Neuron (in vitro differentiated cells): ENCODE results near the gene PKP1.

Source experiments
- H2AFZ ChIP-seq: one replicate; pipeline ENCODE4 v1.6.1; 2013; ENCODE audit warnings: low read depth, mild to moderate bottlenecking, inconsistent platforms, low read length, moderate library complexity
- H3K27me3 ChIP-seq: one replicate; pipeline ENCODE4 v1.6.1; 2013; ENCODE audit warnings: low read length; ENCODE audit not compliant: insufficient read depth
- H3K36me3 ChIP-seq: one replicate; pipeline ENCODE4 v1.6.1; 2013; ENCODE audit warnings: low read length; ENCODE audit not compliant: insufficient read depth
- H3K4me1 ChIP-seq: one replicate; pipeline ENCODE4 v1.6.1; 2013; ENCODE audit warnings: low read length; ENCODE audit not compliant: insufficient read depth
- H3K4me3 ChIP-seq: 2 replicates; pipeline ENCODE4 v1.5.1; 2013; ENCODE audit warnings: mild to moderate bottlenecking, low read length, moderate library complexity
- H3K9me3 ChIP-seq: one replicate; pipeline ENCODE4 v1.6.1; 2013; ENCODE audit warnings: low read length

The PKP1 gene

DNA sequence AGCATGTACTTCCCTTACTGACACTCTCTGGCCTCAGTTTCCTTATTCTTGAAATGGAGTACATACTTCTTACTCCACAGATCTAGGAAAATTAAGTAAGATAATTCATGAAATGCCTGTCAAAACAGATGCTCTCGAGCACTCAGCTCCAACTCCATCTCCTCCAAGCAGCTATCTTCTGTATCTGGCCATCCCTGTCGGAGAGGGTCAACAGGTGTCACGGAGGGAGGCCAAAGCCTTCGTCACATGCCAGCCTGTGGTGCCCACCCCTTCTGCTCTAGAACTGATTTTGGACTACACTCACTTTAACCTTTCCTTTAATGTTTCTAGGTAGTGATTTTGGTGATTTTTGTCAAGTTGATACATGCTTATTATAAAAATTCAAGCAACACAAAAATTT is 18.8 kb upstream of the PKP1 start:
- Histone ChIP-seq H3K4me1 (no peaks in the 10 kb centered on the region), H3K4me3 (no peak overlapping the region), H2AFZ (no peak overlapping the region), H3K27me3 (peaks cover 24% of the 10 kb centered on the region), H3K36me3 (no peaks in the 10 kb centered on the region), H3K9me3 (no peaks in the 10 kb centered on the region)

DNA sequence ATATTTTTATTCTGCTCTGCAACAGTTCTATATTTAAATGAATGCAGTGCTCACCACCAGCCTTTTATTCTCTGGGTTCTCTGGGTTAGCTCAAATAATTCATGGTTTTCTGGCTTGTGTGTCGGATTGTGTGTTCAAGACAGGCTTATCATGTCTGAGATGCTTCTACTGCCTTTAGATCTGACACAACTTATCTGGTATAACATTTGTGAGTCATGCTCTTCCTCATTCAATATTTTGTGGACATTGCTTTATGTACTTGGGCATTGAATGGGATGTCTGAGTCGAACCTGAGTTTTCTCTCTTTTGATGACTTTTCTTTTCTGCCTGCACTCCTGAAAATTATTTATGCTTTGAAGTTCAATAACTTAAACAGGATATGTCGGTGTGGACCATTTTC is 17.6 kb upstream of the PKP1 start:
- H3K27me3 ChIP-seq = peaks cover 22% of the 10 kb centered on the region
- H3K36me3 ChIP-seq = no peaks in the 10 kb centered on the region
- no peaks in the 10 kb centered on the region for H3K9me3 ChIP-seq
- H3K4me3 ChIP-seq = no peak overlapping the region
- H2AFZ ChIP-seq = no peak overlapping the region
- no peaks in the 10 kb centered on the region for H3K4me1 ChIP-seq

- H3K4me3 ChIP-seq = no peak overlapping the region
- H3K27me3 ChIP-seq = peaks cover 21% of the 10 kb centered on the region
- no peak overlapping the region for H2AFZ ChIP-seq
- no peaks in the 10 kb centered on the region for H3K9me3 ChIP-seq
- H3K4me1 ChIP-seq = no peaks in the 10 kb centered on the region
- H3K36me3 ChIP-seq = no peaks in the 10 kb centered on the region
Observed at GRCh38 chr1:201266276-201266675, 17.0 kb upstream of the PKP1 start.

GRCh38 chr1:201266774-201267173 is 16.5 kb upstream of the PKP1 start:
- Histone ChIP-seq H3K9me3 (no peaks in the 10 kb centered on the region), H3K4me1 (no peaks in the 10 kb centered on the region), H3K4me3 (no peak overlapping the region), H2AFZ (no peak overlapping the region), H3K36me3 (no peaks in the 10 kb centered on the region), H3K27me3 (peaks cover 17% of the 10 kb centered on the region)

DNA sequence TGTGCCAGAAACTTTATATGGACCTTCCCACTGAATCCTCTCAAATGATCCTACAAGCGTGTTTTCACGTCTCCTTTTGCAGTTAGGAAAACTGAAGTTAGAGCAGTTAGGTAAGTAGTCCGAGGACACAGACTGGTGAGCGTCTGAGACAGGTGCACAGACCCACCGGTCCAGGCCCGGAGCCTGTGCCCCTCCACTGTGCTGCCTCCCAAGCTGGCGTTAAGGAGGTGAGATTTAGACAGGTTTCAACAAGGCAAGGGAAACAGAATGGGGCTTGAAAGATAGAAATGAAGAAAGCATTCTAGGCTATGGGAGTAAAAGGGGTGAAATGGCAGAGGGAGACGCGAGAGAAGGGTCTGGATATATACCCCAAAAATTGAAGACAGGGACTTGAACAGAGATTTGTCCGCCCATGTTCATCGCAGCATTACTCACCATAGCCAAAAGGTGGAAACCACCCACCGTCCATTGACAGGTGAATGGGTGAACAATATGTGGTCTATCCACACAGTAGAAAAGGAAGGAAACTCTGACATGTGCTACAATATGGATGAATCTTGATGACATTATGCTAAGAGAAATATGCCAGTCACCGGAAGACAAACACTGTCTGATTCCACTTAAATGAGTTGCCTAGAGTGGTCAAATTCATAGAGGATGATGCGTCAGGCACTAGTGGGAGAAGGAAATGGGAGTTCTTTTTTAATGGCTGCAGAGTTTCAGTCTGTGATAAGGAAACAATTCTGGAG is 15.7 kb upstream of the PKP1 start:
- Histone ChIP-seq H3K36me3 (no peaks in the 10 kb centered on the region), H3K9me3 (no peaks in the 10 kb centered on the region), H3K4me1 (no peaks in the 10 kb centered on the region), H3K4me3 (no peak overlapping the region), H3K27me3 (peaks cover 15% of the 10 kb centered on the region), H2AFZ (no peak overlapping the region)

DNA sequence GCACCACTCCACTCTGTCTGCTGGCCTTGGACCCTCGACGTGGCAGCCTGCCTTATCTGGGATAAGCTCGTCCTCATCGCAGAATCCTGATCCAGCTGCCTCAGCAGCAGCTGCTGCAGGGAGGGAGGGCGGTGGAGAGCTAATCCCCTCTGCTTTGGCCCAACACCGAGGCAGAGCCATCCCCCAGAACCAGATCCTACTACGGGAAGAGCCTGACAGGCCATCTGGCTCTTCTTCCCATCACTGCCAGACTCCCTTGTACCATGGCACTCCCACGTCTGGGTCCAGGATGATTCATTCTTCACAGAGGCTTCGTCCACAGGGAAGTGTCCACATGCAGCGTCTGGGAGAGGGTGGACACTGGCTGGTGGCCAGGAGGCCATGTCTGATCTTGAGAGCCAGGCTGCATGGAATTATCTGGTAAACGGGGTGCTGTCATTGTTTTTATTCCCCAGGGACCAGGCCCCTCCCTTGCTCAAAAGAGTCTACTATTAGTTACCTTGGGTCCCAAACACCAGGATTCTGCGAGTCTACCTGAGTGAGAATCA is 14.6 kb upstream of the PKP1 start:
- no peaks in the 10 kb centered on the region for H3K9me3 ChIP-seq
- H2AFZ ChIP-seq = no peak overlapping the region
- no peak overlapping the region for H3K4me3 ChIP-seq
- no peaks in the 10 kb centered on the region for H3K36me3 ChIP-seq
- H3K27me3 ChIP-seq = peaks cover 13% of the 10 kb centered on the region
- no peaks in the 10 kb centered on the region for H3K4me1 ChIP-seq

GRCh38 chr1:201269281-201269680 is 14.0 kb upstream of the PKP1 start:
- Histone ChIP-seq H2AFZ (no peak overlapping the region), H3K4me3 (no peak overlapping the region), H3K9me3 (no peaks in the 10 kb centered on the region), H3K27me3 (peaks cover 12% of the 10 kb centered on the region), H3K4me1 (no peaks in the 10 kb centered on the region), H3K36me3 (no peaks in the 10 kb centered on the region)

GRCh38 chr1:201269900-201270410 is 13.4 kb upstream of the PKP1 start:
- Histone ChIP-seq H2AFZ (no peak overlapping the region), H3K27me3 (peaks cover 12% of the 10 kb centered on the region), H3K4me1 (no peaks in the 10 kb centered on the region), H3K36me3 (no peaks in the 10 kb centered on the region), H3K4me3 (no peak overlapping the region), H3K9me3 (no peaks in the 10 kb centered on the region)

- no peaks in the 10 kb centered on the region for H3K4me1 ChIP-seq
- no peak overlapping the region for H3K4me3 ChIP-seq
- H3K27me3 ChIP-seq = peaks cover 10% of the 10 kb centered on the region
- no peaks in the 10 kb centered on the region for H3K9me3 ChIP-seq
- H3K36me3 ChIP-seq = no peaks in the 10 kb centered on the region
- H2AFZ ChIP-seq = no peak overlapping the region
Observed at GRCh38 chr1:201270616-201271390, 12.5 kb upstream of the PKP1 start.

GRCh38 chr1:201272799-201273198 is 10.5 kb upstream of the PKP1 start:
- H3K4me3 ChIP-seq = no peak overlapping the region
- H2AFZ ChIP-seq = no peak overlapping the region
- H3K36me3 ChIP-seq = no peaks in the 10 kb centered on the region
- H3K4me1 ChIP-seq = no peaks in the 10 kb centered on the region
- H3K27me3 ChIP-seq = peaks cover 4% of the 10 kb centered on the region
- H3K9me3 ChIP-seq = no peaks in the 10 kb centered on the region

GRCh38 chr1:201274616-201275252 is 8.6 kb upstream of the PKP1 start:
- Histone ChIP-seq H3K27me3 (peaks cover 4% of the 10 kb centered on the region), H3K4me1 (no peaks in the 10 kb centered on the region), H3K36me3 (no peaks in the 10 kb centered on the region), H3K4me3 (no peak overlapping the region), H3K9me3 (no peaks in the 10 kb centered on the region), H2AFZ (no peak overlapping the region)

- H3K9me3 ChIP-seq = no peaks in the 10 kb centered on the region
- H3K27me3 ChIP-seq = peaks cover 4% of the 10 kb centered on the region
- no peak overlapping the region for H2AFZ ChIP-seq
- no peak overlapping the region for H3K4me3 ChIP-seq
- H3K4me1 ChIP-seq = no peaks in the 10 kb centered on the region
- H3K36me3 ChIP-seq = no peaks in the 10 kb centered on the region
Observed at GRCh38 chr1:201275253-201275666, 8.0 kb upstream of the PKP1 start.

GRCh38 chr1:201276891-201277290 is 6.4 kb upstream of the PKP1 start:
- Histone ChIP-seq H3K36me3 (no peaks in the 10 kb centered on the region), H2AFZ (no peak overlapping the region)

More at GRCh38 chr1:201276891-201277290, 6.4 kb upstream of the PKP1 start:
- Histone ChIP-seq H3K9me3 (no peaks in the 10 kb centered on the region), H3K4me3 (no peak overlapping the region), H3K4me1 (no peaks in the 10 kb centered on the region), H3K27me3 (peaks cover 4% of the 10 kb centered on the region)
